Bronchial epithelial cell (primary cell): Measurements from ENCODE around the gene EIPR1. TPM values are rescaled to one million over a fixed set of nuclear protein-coding genes. Genes with fewer than 3 reads are reported as not detected.

Source experiments
- DNase-seq: peaks from one replicate; pipeline ENCODE4 v3.0.0-alpha.2; 2010; ENCODE audit warnings: low read depth
- FAIRE-seq: peaks from 2 replicates; lab custom pipeline; 2011; peaks lifted over from hg19 to GRCh38; lab: Jason Lieb, UNC
- H3K27me3 ChIP-seq: 2 replicates; pipeline ENCODE4 v1.5.1; 2011; ENCODE audit warnings: low read length; ENCODE audit not compliant: control insufficient read depth, insufficient read depth
- H3K36me3 ChIP-seq: 2 replicates; pipeline ENCODE4 v1.5.1; 2011; ENCODE audit warnings: low read length; ENCODE audit not compliant: control insufficient read depth, insufficient read depth
- H3K4me3 ChIP-seq: 2 replicates; pipeline ENCODE4 v1.5.1; 2011; ENCODE audit warnings: mild to moderate bottlenecking, low read depth, low read length, control low read depth
- CTCF ChIP-seq: IDR thresholded peaks from 2 replicates; pipeline ENCODE4 v1.5.1; 2011; ENCODE audit warnings: mild to moderate bottlenecking, moderate library complexity, low read length, control low read depth, inconsistent platforms; ENCODE audit not compliant: insufficient read depth, severe bottlenecking
- total RNA-seq: library from RNA; depleted of rRNA; stranded (reverse); fragments of >200 nt; gene quantifications from 2 replicates; pipeline ENCODE4 v1.2.1, GENCODE V29; 2014

EIPR1 gene
- total RNA-seq, 1 donor from 2014 or later, result 44.5 TPM

GRCh38 chr2:3175568-3175955, 202.1 kb downstream of the EIPR1 start:
- Histone ChIP-seq H3K36me3 (no peaks in the 10 kb centered on the region), H3K27me3 (no peaks in the 10 kb centered on the region), H3K4me3 (no peak overlapping the region)
- TF ChIP-seq CTCF, result no peak
- FAIRE-seq (peak; percentile 23), DNase-seq (no peak)

- H3K4me3 ChIP-seq, result no peak overlapping the region
- no peak for FAIRE-seq
- no peak for DNase-seq
- no peak for TF ChIP-seq CTCF
- H3K36me3 ChIP-seq, result no peaks in the 10 kb centered on the region
- no peaks in the 10 kb centered on the region for H3K27me3 ChIP-seq
These were observed 202.7 kb downstream of the EIPR1 start for GRCh38 chr2:3174626-3175567.

GRCh38 chr2:3173031-3173430, 204.6 kb downstream of the EIPR1 start:
- H3K4me3 ChIP-seq, result no peak overlapping the region
- FAIRE-seq, result no peak

GRCh38 chr2:3172265-3172935, 205.2 kb downstream of the EIPR1 start:
- peak; percentile 69 for DNase-seq
- FAIRE-seq, result no peak
- Histone ChIP-seq H3K4me3 (no peak overlapping the region), H3K36me3 (no peaks in the 10 kb centered on the region), H3K27me3 (no peaks in the 10 kb centered on the region)
- no peak for TF ChIP-seq CTCF

More at GRCh38 chr2:3173031-3173430, 204.6 kb downstream of the EIPR1 start:
- no peak for DNase-seq
- Histone ChIP-seq H3K36me3 (no peaks in the 10 kb centered on the region), H3K27me3 (no peaks in the 10 kb centered on the region)
- no peak for TF ChIP-seq CTCF

- H3K36me3 ChIP-seq, result no peaks in the 10 kb centered on the region
- peak; percentile 96 for FAIRE-seq
- H3K27me3 ChIP-seq, result no peaks in the 10 kb centered on the region
- DNase-seq, result peak; percentile 35
- TF ChIP-seq CTCF, result no peak
- no peak overlapping the region for H3K4me3 ChIP-seq
These were observed 205.9 kb downstream of the EIPR1 start for GRCh38 chr2:3171564-3172264.
